Stimulated activated CD8-positive, alpha-beta memory T cell treated with anti-CD3 and anti-CD28 coated beads, Interleukin-4, amount 100 ng/mL, for 4 hours (primary cell): ENCODE measurements around the gene HOXA10.

Source experiments
- DNase-seq, 2 donors: peaks; one replicate each; pipeline ENCODE4 v3.0.0-alpha.2; 2020; ENCODE audit warnings: low read depth in 2 of 2, low spot score in 1 of 2

Gene HOXA10

GRCh38 chr7:27132978-27133377, 41.1 kb downstream of the HOXA10 start:
- no peak for DNase-seq

DNA sequence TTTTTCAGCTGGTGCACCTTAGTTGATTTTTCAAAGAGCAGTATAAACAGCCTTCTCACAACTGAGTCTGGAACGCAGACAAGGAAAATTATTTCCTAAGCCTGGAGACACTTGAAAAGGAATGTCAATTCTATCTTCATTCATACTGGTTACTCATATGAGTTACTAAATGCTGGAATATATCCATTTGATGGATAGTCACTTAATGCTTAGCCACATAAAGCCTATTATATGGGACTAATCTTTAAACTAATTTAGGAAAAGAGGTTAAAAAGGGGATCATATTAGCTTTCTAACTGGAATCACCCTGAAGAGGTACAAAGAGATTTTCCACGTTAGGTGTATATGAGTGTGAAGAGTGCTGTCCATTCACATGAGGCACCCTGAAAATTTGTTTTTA, 41.9 kb downstream of the HOXA10 start:
- no peak for DNase-seq

DNA sequence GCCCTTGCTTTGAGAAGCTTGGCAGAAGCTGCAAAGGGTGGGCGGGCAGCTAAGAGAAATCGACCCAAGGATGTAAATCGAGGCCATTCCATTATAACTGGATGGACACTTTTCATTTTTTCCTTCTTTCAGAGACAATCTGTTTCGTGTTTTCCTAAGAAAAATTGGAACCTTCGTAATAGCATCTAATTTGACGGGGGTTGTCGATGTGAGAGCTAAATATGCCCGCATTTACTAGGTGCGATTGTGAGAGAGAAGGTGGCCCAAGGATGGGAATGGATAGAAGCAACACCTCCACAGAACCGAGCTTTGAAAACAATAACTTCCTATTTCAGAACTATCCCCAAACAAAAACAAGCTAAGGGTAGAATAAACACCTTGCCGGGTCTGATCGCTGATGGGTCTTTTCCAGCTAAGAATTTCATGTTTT, 42.7 kb downstream of the HOXA10 start:
- DNase-seq = no peak

DNA sequence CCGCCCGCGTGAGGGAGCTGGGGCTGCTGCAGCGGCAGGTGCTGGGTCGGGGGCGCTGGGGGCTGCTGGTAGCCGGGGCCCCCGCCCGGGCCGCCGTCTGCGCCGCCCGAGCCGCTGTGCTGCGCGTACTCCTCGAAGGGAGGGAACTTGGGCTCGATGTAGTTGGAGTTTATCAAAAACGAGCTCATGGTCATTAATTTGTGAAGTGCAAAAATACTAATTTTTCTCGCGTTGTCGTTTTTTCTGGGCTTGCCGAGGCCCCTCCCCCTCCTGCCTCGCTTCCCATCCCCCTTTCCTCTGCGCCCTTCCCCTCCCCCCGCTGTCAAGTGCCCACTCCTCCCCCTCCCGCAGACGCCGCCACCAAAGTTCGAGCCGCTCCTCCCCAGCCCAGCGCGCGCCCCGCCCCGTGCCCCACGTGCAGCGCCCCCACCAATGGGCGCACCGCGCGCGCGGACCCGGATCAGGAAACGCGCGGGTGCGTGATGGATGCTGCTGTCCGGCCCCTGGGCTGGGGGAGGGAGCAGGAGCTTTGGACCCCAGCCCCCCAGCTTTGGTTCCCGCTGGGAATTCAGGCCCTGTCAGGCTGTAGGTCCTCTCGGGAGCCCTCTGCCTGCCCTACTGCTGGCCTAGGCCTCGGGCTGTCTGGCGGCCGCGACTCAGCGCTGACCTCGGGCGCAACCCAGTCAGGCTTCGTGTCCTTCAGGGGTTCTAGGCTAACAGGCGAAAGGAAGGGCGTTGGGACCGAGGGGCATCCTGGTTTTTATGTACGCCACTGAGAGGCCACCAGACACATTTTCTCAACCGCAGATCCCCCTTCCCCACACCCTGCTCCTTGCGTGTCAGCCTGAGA, 43.4 kb downstream of the HOXA10 start, which contains the start of gene HOXA4:
TSS of gene HOXA4 (minus strand) at position 218 of the 850 bp plus-strand sequence. CDS start at position 194, 24 bp downstream.
- DNase-seq = peak; percentile 22 to 58

DNA sequence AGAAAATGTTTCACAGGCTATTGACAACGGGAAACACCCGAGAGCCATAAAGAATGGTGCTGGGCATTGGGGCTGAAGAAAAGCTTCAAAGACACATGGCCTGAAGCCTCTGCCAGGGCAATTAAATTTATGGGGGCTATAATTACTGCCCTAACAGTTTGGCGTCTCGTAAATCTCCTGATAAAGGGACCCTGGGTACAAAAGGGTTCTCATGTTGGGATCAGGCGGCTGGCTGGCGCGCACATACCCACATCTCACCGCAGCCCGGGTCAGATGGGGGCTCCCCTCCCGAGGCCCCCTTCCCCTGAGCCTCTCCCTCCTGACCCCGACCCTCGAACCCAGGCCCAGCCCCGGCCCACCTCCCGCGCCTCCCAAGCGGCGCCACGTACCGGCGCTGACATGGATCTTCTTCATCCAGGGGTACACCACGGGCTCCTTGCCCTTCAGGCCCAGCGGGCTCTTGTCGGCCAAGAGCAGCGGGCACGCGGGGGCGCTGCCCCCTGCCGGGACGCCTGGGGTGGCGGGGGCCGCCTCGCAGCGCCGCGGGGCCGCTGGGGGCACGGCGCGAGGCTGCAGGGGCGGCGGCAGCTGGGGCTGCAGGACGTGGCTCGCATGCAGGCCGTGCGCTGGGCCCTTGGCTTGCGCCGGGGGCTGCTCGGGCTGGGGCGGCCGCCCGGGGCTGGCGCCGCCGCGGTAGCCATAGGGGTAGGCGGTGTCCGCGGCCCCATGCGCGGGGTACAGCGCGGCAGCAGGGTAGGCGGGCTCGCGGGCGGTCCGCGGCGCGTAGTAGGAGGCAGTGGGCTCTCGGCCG, 44.2 kb downstream of the HOXA10 start:
- no peak for DNase-seq

GRCh38 chr7:27128776-27129728, 45.1 kb downstream of the HOXA10 start:
- no peak for DNase-seq

DNA sequence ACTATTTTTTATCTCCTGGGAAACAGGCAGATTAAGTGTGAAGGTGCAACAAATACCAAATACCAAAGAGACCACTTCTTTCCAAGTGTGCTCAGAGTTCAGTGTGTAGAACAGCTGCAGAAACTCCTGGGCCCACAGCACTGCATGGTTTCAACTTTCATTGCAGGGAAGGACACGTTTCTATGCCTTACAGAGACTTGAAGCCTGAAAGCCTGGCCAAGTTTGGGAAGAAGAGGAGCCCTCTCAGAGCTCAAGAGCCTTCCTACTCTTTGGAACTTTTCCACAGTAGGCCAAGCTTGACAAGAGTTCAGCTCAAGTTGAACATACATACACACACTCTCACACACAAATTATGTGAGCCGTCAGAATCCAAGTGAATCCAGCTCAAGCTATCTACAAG, 46.1 kb downstream of the HOXA10 start:
- no peak for DNase-seq

- no peak for DNase-seq
Measured at GRCh38 chr7:27126596-27127327, 47.4 kb downstream of the HOXA10 start.

GRCh38 chr7:27125986-27126394, 48.1 kb downstream of the HOXA10 start:
- DNase-seq = no peak

GRCh38 chr7:27124902-27125689, 49.0 kb downstream of the HOXA10 start:
- no peak for DNase-seq

DNA sequence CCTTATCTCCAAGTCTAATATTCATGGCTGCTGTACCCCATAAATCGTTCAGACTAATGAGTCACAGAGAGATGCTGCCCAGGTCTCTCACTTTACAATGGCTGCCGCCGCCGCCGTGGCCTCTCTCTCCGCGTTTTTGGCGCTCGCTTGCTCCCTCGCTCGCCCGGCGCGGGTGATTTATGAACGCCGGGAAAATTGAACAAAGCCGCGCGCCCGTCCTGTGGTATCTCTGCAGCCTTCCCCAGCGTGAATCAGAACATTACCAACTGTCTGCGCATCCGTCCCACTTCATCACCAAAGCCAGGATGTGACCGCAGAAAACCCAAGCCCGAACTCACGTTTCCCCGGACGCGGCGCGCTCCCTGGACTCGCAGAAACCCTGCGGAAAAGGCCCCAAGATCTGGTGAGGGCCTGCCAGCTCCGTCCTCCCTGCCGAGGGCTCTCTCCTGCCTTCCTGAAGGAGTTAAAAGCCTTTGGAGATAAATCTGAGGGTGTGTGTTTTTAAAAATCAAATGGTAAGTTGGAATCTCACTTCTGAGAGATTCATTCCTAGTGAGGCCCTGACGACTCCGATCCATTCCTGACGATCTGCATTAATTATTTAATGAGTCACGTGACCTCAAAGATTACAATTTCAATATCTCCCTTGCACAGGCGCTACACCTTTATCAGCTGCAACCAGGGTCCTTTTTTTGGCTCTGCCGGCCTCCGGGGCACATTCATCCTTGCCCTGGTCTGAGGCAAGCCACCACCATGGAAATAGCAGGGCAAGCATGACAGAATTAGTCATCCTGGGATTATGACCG, 49.8 kb downstream of the HOXA10 start:
- no peak for DNase-seq

DNA sequence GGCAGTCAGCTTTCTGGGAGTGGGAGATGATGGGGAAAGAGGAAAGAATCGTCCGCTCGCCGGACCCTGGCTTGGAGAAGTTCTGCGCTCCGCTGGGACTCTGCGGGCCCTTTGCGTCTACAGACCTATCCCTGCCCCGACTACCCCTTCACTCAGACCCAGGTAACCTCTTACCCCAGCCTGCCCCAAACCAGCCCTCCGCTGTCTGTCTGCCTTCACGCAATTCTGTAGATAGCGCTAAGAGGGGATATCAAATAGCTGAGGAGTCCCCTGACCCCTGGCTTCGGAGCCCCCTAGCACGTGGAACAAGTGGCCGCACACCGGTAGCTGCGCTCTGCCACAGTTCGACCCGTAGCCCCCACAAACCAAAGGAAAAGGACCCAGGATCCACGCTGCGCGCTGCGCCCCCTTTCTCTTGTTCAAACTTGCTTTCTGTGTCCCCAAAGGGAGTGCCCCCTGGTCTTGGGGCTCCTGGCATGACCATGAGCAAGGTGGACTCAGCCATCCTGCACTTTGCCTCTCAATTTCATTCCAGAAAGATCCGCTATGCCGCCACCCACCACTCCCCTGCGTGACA, 50.6 kb downstream of the HOXA10 start:
- no peak for DNase-seq

- DNase-seq = no peak
Measured at GRCh38 chr7:27123007-27123476, 51.1 kb downstream of the HOXA10 start.

GRCh38 chr7:27122077-27122910, 51.8 kb downstream of the HOXA10 start:
- DNase-seq = no peak

DNA sequence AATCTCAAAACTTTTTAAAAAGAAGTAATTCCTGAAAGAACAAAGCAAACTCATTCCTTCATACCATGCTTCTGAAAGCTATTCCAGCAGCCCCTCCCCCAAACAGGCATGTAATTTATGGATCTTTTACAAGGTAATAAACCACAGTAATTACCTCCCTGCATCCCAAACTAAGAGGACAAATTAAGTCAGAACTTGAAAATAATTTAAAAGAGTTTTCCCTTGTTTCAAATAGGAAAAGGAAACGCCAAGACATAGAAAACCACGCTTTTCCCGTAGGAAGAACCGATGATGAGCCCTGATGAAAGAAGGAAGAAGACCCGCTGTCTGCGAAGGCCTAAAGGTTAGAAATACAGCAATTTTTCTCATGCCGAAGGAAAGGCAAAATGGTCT, 52.4 kb downstream of the HOXA10 start:
- no peak for DNase-seq
